UCSD-AML1 (cell line): ENCODE results near the gene HEYL.
"Not testable (repeated sequence)": the region's sequence is repeated elsewhere in the genome, so short reads cannot be mapped to it uniquely, and the experiment has no call there.

Source experiments
- DNase-seq: peaks from one replicate; lab custom pipeline; 2025; ENCODE audit not compliant: unreplicated experiment; lab: John Stamatoyannopoulos, UW

The HEYL gene

DNA sequence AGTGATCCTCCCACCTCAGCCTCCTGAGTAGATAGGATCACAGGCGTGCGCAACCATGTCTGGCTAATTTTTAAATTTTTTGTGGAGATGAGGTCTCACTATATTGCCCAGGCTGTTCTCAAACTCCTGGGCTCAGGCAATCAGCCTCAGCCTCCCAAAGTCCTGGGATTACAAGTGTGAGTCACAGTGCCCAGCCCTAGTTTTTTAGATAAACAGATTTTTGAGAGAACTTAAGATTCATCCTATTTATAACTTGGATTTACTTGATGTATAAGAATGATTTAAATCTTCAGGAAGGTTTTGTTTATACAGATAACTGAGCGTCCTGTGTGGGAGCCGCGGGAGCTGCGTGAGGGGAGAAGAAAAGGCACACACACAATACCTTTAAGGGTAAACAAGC, 26.2 kb downstream of the HEYL start:
- DNase-seq = no peak

DNA sequence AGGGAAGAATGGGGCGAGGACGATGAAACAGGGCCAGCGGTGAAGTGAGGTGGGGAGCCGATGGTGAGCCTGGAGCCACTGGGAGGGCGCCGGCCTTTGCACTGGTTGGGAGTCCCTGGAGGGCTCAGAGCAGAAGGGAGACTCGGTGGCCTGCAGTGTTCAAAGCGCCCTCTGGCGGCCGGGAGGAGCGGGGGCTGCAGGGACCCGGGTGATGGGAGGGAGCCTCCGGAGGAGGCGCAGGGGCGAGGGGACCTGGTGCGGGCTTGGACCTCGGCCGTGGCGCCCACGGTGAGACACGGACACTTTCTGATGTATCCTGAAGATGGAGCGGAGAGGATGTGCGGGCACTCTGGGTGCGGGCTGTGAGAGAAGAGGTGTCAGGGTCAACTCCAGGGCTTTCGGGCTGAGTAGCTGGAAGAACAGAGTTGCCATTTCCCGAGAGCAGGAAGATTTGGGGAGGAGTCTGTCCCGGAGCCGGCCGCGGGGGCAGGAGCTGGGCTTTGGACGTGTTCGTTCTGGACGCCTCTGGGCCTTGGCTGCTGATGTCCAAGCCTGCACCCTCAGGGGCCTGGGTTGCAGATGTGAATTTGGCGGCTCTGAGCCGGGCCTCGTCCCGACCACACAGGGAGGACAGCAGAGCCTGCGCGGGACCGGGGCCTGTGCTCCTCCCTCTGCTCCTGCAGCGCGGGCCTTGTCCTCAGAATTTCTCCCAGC, 29.7 kb downstream of the HEYL start:
- DNase-seq = peak; percentile 61

DNA sequence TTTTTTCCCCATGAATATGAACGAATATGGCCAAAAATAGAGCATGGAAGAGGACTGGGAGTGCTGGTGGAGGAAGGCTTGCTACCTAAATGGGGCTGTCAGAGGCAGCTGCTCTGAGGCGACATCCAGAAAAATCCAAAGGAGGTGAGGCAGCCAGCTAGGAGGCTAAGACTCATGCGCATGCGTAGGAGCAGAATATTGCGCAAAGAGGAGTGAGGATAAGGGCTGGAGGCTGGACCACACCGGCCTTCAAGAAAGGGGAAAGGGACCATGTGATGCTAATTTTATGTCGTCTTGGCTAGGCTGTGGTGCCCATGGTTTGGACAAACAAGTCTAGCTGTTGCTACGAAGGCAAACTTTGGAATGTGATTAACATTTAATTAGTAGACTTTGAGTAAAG, 30.5 kb downstream of the HEYL start:
- no peak for DNase-seq

DNA sequence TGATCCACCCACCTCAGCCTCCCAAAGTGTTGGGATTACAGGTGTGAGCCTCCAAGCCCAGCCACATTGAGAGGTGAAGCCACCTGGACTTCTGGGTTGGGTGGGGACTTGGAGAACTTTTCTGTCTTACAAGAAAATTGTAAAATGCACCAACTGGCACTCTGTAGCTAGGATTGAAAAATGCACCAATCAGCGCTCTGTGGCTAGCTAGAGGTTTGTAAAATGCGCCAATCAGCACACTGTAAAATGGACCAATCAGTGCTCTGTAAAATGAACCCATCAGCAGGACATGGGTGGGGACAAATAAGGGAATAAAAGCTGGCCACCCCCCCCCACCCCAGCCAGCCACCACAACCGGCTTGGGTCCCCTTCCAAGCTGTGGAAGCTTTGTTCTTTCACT, 35.8 kb downstream of the HEYL start:
- not testable (repeated sequence) for DNase-seq

DNA sequence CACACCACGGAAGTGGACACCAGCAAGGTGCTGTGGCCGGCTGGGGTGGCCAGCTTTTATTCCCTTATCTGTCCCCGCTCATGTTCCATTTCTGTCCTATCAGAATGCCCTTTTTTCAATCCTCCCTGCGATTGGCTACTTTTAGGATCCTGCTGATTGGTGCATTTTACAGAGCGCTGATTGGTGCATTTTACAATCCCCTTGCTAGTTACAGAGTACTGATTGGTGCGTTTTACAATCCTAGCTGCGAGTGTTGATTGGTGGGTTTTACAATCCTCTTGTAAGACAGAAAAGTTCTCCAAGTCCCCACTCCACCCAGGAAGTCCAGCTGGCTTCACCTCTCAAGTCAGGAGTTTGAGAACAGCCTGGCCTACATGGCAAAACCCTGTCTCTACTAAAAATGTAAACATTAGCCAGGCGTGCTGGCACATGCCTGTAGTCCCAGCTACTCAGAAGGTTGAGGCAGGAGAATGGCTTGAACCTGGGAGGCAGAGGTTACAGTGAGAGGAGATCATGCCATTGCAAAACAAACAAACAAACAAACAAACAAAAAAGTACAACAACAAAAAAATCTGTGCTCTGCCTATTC, 37.7 kb downstream of the HEYL start:
- not testable (repeated sequence) for DNase-seq

DNA sequence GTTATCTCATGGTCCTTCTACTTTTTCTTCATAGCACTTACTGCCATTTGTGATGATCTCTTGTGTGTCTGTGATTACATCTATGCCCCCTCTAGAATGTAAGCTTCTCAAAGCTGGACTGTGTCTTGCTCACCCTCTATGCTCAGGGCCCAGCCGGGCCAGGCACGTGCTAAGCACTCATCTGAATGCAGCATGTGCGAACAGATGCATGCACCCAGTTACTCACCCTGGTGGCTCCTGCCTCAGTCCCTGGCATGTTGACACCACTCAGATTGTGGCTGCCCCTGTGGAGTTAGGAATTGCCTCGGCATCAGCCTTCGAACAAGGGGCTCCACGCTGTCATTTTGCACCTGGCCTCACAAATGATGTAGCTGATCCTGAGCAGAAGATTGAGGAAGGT, 43.3 kb downstream of the HEYL start:
- DNase-seq = no peak

DNA sequence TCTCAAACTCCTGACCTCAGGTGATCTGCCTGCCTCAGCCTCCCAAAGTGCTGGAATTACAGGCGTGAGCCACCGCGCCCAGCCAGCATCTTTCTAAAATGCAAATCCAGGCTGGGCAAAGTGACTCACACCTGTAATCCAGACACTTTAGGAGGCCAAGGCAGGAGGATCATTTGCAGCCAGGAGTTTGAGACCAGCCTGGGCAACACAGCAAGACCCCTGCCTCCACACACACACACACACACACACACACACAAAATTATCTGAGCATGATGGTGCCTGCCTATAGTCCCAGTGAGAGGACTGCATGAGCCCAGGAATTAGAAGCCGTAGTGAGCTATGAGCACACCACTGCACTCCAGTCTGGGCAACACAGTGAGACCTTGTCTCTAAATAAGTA, 46.1 kb downstream of the HEYL start:
- no peak for DNase-seq

DNA sequence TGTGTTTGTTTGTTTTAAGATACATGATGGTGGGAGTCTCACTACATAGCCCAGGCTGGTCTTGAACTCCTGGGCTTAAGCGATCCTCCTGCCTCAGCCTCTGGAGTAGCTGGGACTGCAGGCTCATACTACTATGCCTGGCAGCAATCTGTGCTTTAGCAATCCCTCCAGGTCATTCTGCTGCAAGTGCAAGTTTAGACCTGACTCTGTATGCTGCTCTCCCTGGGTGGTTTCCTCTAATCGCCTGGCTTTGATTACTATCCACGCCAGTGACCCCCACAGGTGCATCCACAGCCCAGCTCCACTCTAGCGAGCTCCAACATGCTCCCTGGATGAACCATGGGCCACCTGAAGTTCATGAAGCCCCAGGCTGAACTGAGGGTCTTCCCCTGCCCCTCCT, 47.4 kb downstream of the HEYL start:
- DNase-seq = no peak

DNA sequence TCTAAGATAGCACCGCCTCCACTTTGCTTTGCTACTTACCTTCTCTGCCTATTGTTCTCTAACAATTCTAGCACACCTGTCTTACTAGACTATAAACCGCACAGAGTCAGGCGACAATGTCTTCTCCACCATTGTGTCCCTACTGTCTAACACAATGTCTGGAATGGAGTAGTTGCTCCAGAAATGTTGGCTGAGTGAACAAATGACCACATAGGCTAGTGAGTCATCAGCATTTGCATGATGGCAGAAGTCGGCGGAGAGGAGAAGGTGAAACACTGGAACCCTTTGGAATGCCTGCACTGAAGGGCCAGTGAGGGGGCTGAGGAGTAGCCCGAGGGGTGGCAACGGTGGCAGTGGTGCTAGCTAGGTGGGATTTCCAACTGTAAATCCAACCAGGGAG, 48.9 kb downstream of the HEYL start:
- DNase-seq = no peak

DNA sequence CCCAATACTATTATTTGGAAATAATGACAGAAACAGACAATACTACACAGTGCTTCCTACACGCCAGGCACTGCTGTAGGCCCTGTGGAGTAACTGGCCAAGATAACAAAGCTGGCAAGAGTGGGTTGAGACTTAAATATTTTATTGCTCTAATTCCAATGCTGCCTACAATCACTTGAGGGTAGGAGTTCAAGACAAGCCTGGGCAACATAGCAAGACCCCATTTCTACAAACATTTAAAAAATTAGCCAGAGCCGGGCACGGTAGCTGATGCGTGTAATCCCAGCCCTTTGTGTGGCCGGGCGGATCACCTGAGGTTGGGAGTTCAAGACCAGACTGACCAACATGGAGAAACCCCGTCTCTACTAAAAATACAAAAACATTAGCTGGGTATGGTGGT, 53.5 kb downstream of the HEYL start:
- no peak for DNase-seq

DNA sequence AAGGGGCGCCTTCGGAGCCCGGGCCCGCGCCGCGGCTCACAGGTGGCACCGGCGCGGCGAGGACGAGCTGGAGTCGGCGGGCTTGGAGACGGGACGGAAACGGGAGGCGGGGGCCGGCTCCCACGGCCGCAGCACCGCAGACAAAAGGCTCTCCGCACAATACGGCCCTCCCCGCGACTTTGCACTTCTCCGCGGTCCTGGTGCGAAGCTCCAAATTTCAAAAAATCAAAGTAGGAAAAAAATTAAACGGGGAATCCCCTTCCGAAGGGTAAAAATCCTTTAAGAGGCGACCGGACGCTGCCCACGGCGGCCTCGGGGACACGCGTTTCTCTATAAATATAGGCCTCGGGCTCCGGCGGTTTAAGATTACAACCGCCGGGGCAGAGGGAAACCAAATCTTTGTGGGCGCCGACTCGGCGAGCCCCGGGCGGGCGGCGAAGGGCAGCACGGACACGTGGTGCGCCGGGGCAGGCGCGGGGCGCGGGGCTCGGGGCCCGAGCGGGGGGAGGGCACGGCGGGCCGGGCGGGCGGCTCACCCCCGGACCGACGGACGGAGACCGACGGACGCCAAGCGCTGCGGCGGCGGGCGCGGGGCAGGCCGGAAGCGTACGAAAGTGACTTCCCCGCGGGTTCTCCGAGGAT, 63.3 kb downstream of the HEYL start:
- no peak for DNase-seq

DNA sequence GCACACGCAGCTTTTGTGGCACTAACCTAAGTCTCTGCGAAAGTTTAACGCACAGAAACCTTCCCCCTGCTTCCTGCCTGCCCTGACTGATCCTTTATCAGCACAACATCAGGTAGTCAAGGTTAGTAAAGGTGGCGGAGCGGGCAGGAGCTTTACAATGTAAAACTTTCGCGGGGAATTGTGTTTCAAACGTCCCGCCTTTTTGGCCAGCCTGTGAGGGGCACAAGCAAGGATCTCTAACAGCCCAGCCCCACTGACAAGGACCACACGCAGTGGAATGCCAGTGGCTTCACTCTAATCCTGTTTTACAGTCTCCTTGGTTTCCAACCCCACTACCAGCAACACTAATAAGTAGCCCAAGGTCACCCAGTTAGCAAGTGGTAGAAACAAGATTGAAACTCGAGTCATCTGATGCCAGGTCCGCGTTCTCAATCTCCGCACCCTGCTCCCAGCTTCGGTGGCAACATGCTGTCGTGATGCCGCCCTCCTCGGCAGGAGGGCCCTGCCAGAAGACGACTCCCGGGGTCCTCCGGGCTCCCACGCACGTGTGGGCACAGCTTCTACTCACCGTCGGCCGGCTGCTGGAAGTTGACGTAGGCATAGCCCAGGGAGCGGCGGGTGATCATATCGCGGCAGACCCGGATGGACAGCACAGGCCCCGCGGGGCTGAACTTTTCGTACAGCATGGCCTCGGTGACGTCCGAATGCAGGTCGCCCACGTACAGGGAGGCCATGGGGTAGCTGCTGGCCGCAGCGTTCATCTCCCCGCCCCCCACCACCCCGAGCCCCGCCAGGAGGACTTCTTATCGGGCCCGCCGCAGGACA, 64.0 kb downstream of the HEYL start:
- peak; percentile 43 for DNase-seq

DNA sequence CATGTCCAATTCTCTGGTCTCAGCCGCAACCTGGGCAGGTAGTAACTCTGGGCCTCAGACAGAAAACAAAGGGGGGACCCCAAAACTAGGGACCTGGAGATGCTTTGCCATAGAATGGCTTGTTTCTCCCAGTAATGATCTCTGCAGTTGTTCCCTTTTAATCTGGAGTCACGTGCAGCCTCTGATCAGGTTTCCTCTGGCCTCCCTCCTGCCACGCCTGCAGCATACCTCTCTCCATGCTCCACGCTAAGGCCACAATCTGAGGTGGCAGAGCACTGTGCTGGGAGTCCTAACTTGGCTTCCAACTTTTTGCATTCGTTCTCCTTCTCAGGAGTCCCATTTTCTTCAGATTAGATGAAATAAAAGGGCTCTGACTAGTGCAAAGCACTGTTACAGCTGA, 64.8 kb downstream of the HEYL start:
- DNase-seq = no peak
